H9 (cell line): ENCODE results near the gene COL4A1. TPM values are rescaled to one million over a fixed set of nuclear protein-coding genes. Genes with fewer than 3 reads are reported as not detected.

Source experiments
- DNase-seq: peaks from one replicate; pipeline ENCODE4 v3.0.0-alpha.2; 2017
- H2AFZ ChIP-seq: one replicate; pipeline ENCODE4 v1.6.1; 2013; ENCODE audit warnings: mild to moderate bottlenecking, low read length, control low read depth, moderate library complexity
- H2AK5ac ChIP-seq: 2 replicates; pipeline ENCODE4 v1.6.1; 2013; ENCODE audit warnings: low read length, control low read depth, mixed read lengths; ENCODE audit not compliant: insufficient read length
- H2BK120ac ChIP-seq: one replicate; pipeline ENCODE4 v1.6.1; 2013; ENCODE audit warnings: low read depth, mild to moderate bottlenecking, low read length, control low read depth, inconsistent platforms; ENCODE audit not compliant: poor library complexity, severe bottlenecking
- H2BK12ac ChIP-seq: 2 replicates; pipeline ENCODE4 v1.6.1; 2013; ENCODE audit warnings: low read length, control low read depth, mixed read lengths, low read depth; ENCODE audit not compliant: insufficient read length
- H2BK15ac ChIP-seq: 2 replicates; pipeline ENCODE4 v1.6.1; 2013; ENCODE audit warnings: low read depth, low read length, control low read depth
- H2BK20ac ChIP-seq: one replicate; pipeline ENCODE4 v1.6.1; 2013; ENCODE audit warnings: low read depth, mild to moderate bottlenecking, low read length, control low read depth, inconsistent platforms; ENCODE audit not compliant: poor library complexity, severe bottlenecking
- H2BK5ac ChIP-seq: 2 replicates; pipeline ENCODE4 v1.6.1; 2013; ENCODE audit warnings: low read length, control low read depth, mixed read lengths; ENCODE audit not compliant: insufficient read length
- H3K14ac ChIP-seq: 2 replicates; pipeline ENCODE4 v1.6.1; 2013; ENCODE audit warnings: low read length, control low read depth; ENCODE audit not compliant: insufficient read depth
- H3K18ac ChIP-seq: 2 replicates; pipeline ENCODE4 v1.6.1; 2013; ENCODE audit warnings: low read depth, mild to moderate bottlenecking, mixed read lengths, low read length, control low read depth; ENCODE audit not compliant: insufficient read length
- H3K23ac ChIP-seq: 2 replicates; pipeline ENCODE4 v1.6.1; 2013; ENCODE audit warnings: low read length, control low read depth, mixed read lengths, low read depth; ENCODE audit not compliant: insufficient read length
- H3K23me2 ChIP-seq: 2 replicates; pipeline ENCODE4 v1.6.1; 2013; ENCODE audit warnings: low read depth, mild to moderate bottlenecking, mixed read lengths, low read length, control low read depth; ENCODE audit not compliant: insufficient read length, poor library complexity, severe bottlenecking
- H3K27ac ChIP-seq: 2 replicates; pipeline ENCODE4 v1.5.1; 2013; ENCODE audit warnings: low read length, control low read depth, mixed read lengths, low read depth; ENCODE audit not compliant: insufficient read length
- H3K27me3 ChIP-seq: 2 replicates; pipeline ENCODE4 v1.6.1; 2013; ENCODE audit warnings: low read length, control low read depth, inconsistent platforms; ENCODE audit not compliant: insufficient read depth
- H3K4ac ChIP-seq: 2 replicates; pipeline ENCODE4 v1.6.1; 2013; ENCODE audit warnings: low read depth, mild to moderate bottlenecking, control low read depth, inconsistent platforms, low read length, moderate library complexity
- H3K4me1 ChIP-seq: 2 replicates; pipeline ENCODE4 v1.6.1; 2013; ENCODE audit warnings: low read length, control low read depth, inconsistent platforms; ENCODE audit not compliant: insufficient read depth
- H3K4me2 ChIP-seq: 2 replicates; pipeline ENCODE4 v1.6.1; 2013; ENCODE audit warnings: low read length, control low read depth, mixed read lengths; ENCODE audit not compliant: insufficient read length, insufficient read depth
- H3K56ac ChIP-seq: 2 replicates; pipeline ENCODE4 v1.6.1; 2013; ENCODE audit warnings: low read depth, mild to moderate bottlenecking, mixed read lengths, low read length, control low read depth; ENCODE audit not compliant: insufficient read length
- H3K79me1 ChIP-seq: 2 replicates; pipeline ENCODE4 v1.6.1; 2013; ENCODE audit warnings: low read depth, mild to moderate bottlenecking, moderate library complexity, low read length, control low read depth, inconsistent platforms; ENCODE audit not compliant: insufficient read depth, poor library complexity, severe bottlenecking
- H3K79me2 ChIP-seq: 2 replicates; pipeline ENCODE4 v1.6.1; 2013; ENCODE audit warnings: low read length, control low read depth, inconsistent platforms; ENCODE audit not compliant: insufficient read depth
- H3K9ac ChIP-seq: 2 replicates; pipeline ENCODE4 v1.6.1; 2013; ENCODE audit warnings: low read length, control low read depth, mixed read lengths; ENCODE audit not compliant: insufficient read length; ENCODE audit errors: extremely low read depth
- H3K9me3 ChIP-seq: one replicate; pipeline ENCODE4 v1.6.1; 2013; ENCODE audit warnings: low read depth, low read length, inconsistent platforms; ENCODE audit not compliant: control insufficient read depth
- H3T11ph ChIP-seq: one replicate; pipeline ENCODE4 v1.6.1; 2013; ENCODE audit warnings: mild to moderate bottlenecking, low read length, control low read depth, inconsistent platforms
- H4K20me1 ChIP-seq: one replicate; pipeline ENCODE4 v1.6.1; 2013; ENCODE audit not compliant: control insufficient read depth, insufficient read length, insufficient read depth
- H4K5ac ChIP-seq: 2 replicates; pipeline ENCODE4 v1.6.1; 2013; ENCODE audit warnings: low read depth, mild to moderate bottlenecking, mixed read lengths, low read length, control low read depth; ENCODE audit not compliant: insufficient read length
- H4K8ac ChIP-seq: replicated peaks from 2 replicates; pipeline ENCODE4 v1.6.1; 2013; ENCODE audit warnings: low read length, control low read depth, mixed read lengths, low read depth; ENCODE audit not compliant: insufficient read length
- H4K91ac ChIP-seq: 2 replicates; pipeline ENCODE4 v1.6.1; 2013; ENCODE audit warnings: low read depth, mild to moderate bottlenecking, moderate library complexity, mixed read lengths, low read length, control low read depth; ENCODE audit not compliant: insufficient read length
- H3K27ac Mint-ChIP-seq, 3 experiments: 2 replicates in 2 of 3; 3 replicates in 1 of 3; pipeline ENCODE4 v1.8.0; 2020 to 2021; ENCODE audit warnings: mixed read lengths in 3 of 3, mild to moderate bottlenecking in 1 of 3, moderate library complexity in 1 of 3
- H3K27me3 Mint-ChIP-seq: 2 replicates; pipeline ENCODE4 v1.8.0; 2021; ENCODE audit warnings: low read depth, mild to moderate bottlenecking, moderate library complexity, mixed read lengths
- H3K36me3 Mint-ChIP-seq, 3 experiments: 2 replicates in 2 of 3; 3 replicates in 1 of 3; pipeline ENCODE4 v1.8.0; 2020 to 2021; ENCODE audit warnings: low read depth in 3 of 3, mixed read lengths in 3 of 3; ENCODE audit not compliant: insufficient read depth in 1 of 3
- H3K4me1 Mint-ChIP-seq, 2 experiments: 2 replicates each; pipeline ENCODE4 v1.8.0; 2020; ENCODE audit warnings: mixed read lengths in 2 of 2
- H3K4me3 Mint-ChIP-seq, 2 experiments: 2 replicates in 1 of 2; 3 replicates in 1 of 2; pipeline ENCODE4 v1.8.0; 2020 to 2021; ENCODE audit warnings: mild to moderate bottlenecking in 2 of 2, mixed read lengths in 2 of 2, moderate library complexity in 1 of 2
- H3K9me3 Mint-ChIP-seq, 2 experiments: 2 replicates in 1 of 2; 3 replicates in 1 of 2; pipeline ENCODE4 v1.8.0; 2020; ENCODE audit warnings: mild to moderate bottlenecking in 2 of 2, mixed read lengths in 2 of 2, moderate library complexity in 1 of 2
- CTCF ChIP-seq: fragments of 200-600 bp; sonication (generic); conservative IDR thresholded peaks from 3 replicates; pipeline ENCODE4 v1.8.0; 2021; ENCODE audit warnings: antibody characterized with exemption, mild to moderate bottlenecking
- WGBS: extraction: QIAGEN DNeasy Blood & Tissue Kit; methylation state at CpG from one replicate; pipeline ENCODE4 v1.1.7; 2013; ENCODE audit warnings: missing lambda C conversion rate, low lambda C conversion rate, mixed read lengths; ENCODE audit not compliant: insufficient read length; ENCODE audit errors: extremely low coverage; 5-methylcytosine and 5-hydroxymethylcytosine counted together
- total RNA-seq: library from RNA; stranded (reverse); gene quantifications from 2 replicates; pipeline ENCODE4 v1.2.1, GENCODE V29; 2021

Gene COL4A1
- total RNA-seq, 1 experiment from 2014 or later = 73.1 TPM

DNA sequence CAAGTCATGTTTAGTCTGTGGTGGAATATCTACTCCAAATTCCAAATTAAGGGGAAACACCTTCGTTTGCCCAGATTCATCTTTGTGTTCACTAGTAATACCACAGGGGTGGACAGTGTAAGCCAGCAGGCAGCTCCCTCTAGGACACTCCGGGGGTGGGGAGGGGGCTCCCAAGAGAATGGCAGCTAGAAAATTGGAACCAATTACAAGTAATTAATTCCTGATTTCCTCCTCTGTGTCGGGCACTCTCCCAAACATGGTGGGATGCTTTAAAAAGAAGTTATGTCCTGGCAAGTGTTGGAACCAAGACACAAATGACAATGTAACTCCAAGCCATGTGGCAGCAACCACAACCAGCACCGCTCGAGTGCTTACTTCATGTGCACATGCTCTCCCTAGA, 5.9 kb downstream of the COL4A1 start:
- Histone ChIP-seq H3K23me2 (no peaks in the 10 kb centered on the region), H3K14ac (no peak overlapping the region), H4K20me1 (no peaks in the 10 kb centered on the region), H3T11ph (no peak overlapping the region), H3K4me2 (no peak overlapping the region), H2AK5ac (no peak overlapping the region), H3K18ac (no peak overlapping the region), H3K9me3 (no peaks in the 10 kb centered on the region), H3K9ac (no peak overlapping the region), H2BK120ac (no peak overlapping the region), H2BK5ac (no peak overlapping the region), H4K5ac (no peak overlapping the region), H3K27ac (no peak overlapping the region), H2BK12ac (no peak overlapping the region), H3K27me3 (no peaks in the 10 kb centered on the region), H2BK15ac (no peak overlapping the region), H2BK20ac (no peak overlapping the region), H4K91ac (no peak overlapping the region), H4K8ac (no peak overlapping the region), H3K56ac (no peak overlapping the region), H2AFZ (no peak overlapping the region), H3K4ac (no peak overlapping the region), H3K4me1 (no peaks in the 10 kb centered on the region; the same call in 1 of the 2 replicates), H3K79me1 (no peaks in the 10 kb centered on the region), H3K79me2 (peaks cover 2% of the 10 kb centered on the region; the same call in 1 of the 2 replicates), H3K23ac (no peak overlapping the region)
- TF ChIP-seq CTCF = no peak
- Mint-ChIP-seq H3K4me1 (peaks cover 42 to 48% of the 10 kb centered on the region in 2 experiments), H3K9me3 (no peaks in the 10 kb centered on the region; a peak in 1 of 5 replicates), H3K4me3 (no peak overlapping the region), H3K27me3 (peaks cover 23% of the 10 kb centered on the region), H3K36me3 (peaks cover 0 to 2% (median 2%) of the 10 kb centered on the region in 3 experiments; a peak in 5 of 7 replicates), H3K27ac (no peak overlapping the region; a peak in 1 of 7 replicates)
- WGBS = no CpG with 5 or more reads among the region's 5 CpGs
- DNase-seq = no peak
